SU-DHL-6 (cell line): ENCODE measurements around the gene TKTL2.

Experiments
- EZH2phosphoT487 ChIP-seq: fragments of 200-600 bp; sonication (generic), shearing (Covaris generic); conservative IDR thresholded peaks from 2 replicates; pipeline ENCODE4 v1.6.1; 2018; ENCODE audit warnings: mild to moderate bottlenecking, antibody characterized with exemption, low read length, moderate library complexity, mixed read lengths
- TF ChIP-seq, protein P1 (sequence below): fragments of 200-600 bp; sonication (generic); IDR thresholded peaks from one replicate; pipeline ENCODE4 v1.5.1; 2017; ENCODE audit warnings: antibody characterized with exemption, mild to moderate bottlenecking, low read length, moderate library complexity; ENCODE audit not compliant: insufficient read depth, poor library complexity, severe bottlenecking

DNA sequence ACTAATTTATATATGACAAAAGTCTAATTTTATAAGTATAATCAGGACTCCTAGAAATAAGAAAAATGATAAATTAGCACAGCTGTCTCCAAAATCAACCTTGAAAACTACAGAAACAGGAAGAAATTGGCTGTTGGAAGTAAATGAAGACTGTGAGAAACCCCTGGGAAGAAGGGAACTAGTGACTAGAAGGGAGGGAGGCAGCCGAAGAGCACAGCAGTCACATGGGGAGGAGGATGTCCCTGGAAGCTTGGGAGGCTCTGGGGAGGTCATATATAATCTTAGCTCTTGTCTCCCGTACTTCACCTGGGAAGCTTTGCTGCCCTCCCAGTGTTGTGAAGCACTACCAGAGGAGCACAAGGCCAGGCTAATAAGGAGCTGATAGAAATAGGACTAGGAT, 12.0 kb upstream of the TKTL2 start:
- TF ChIP-seq, protein P1, sequence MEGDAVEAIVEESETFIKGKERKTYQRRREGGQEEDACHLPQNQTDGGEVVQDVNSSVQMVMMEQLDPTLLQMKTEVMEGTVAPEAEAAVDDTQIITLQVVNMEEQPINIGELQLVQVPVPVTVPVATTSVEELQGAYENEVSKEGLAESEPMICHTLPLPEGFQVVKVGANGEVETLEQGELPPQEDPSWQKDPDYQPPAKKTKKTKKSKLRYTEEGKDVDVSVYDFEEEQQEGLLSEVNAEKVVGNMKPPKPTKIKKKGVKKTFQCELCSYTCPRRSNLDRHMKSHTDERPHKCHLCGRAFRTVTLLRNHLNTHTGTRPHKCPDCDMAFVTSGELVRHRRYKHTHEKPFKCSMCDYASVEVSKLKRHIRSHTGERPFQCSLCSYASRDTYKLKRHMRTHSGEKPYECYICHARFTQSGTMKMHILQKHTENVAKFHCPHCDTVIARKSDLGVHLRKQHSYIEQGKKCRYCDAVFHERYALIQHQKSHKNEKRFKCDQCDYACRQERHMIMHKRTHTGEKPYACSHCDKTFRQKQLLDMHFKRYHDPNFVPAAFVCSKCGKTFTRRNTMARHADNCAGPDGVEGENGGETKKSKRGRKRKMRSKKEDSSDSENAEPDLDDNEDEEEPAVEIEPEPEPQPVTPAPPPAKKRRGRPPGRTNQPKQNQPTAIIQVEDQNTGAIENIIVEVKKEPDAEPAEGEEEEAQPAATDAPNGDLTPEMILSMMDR = no peak
- no peak for TF ChIP-seq EZH2phosphoT487
